ENCODE results near the gene KRT5.

Gene KRT5

GRCh38 chr12:52531566-52532300 lies 11.5 kb upstream of the KRT5 start:
- Histone ChIP-seq H3K9me3 (no peaks in the 10 kb centered on the region), H3K27me3 (peaks cover 4% of the 10 kb centered on the region), H3K36me3 (no peaks in the 10 kb centered on the region), H3K27ac (no peak overlapping the region), H3K4me1 (ENCODE audit: control insufficient read depth in 1 of 2, insufficient read depth in 1 of 2, low read depth in 1 of 2, low read length in 1 of 2) (no peaks in the 10 kb centered on the region), H3K4me3 (ENCODE audit: low read depth in 1 of 2, low read length in 1 of 2) (no peak overlapping the region)
- TF ChIP-seq CTCF (IDR thresholded peaks at IDR 0.05): no peak

GRCh38 chr12:52530905-52531304 lies 10.7 kb upstream of the KRT5 start:
- Histone ChIP-seq H3K9me3 (no peaks in the 10 kb centered on the region), H3K4me3 (ENCODE audit: low read depth in 1 of 2, low read length in 1 of 2) (no peak overlapping the region), H3K27ac (no peak overlapping the region), H3K4me1 (ENCODE audit: control insufficient read depth in 1 of 2, insufficient read depth in 1 of 2, low read depth in 1 of 2, low read length in 1 of 2) (no peaks in the 10 kb centered on the region), H3K36me3 (no peaks in the 10 kb centered on the region), H3K27me3 (peaks cover 4% of the 10 kb centered on the region)
- no peak for TF ChIP-seq CTCF (IDR thresholded peaks at IDR 0.05)

GRCh38 chr12:52530366-52530765 lies 10.2 kb upstream of the KRT5 start:
- H3K27ac ChIP-seq: no peak overlapping the region
- no peaks in the 10 kb centered on the region for H3K9me3 ChIP-seq
- TF ChIP-seq CTCF (IDR thresholded peaks at IDR 0.05): no peak
- peaks cover 4% of the 10 kb centered on the region for H3K27me3 ChIP-seq
- no peaks in the 10 kb centered on the region for H3K4me1 ChIP-seq (ENCODE audit: control insufficient read depth in 1 of 2, insufficient read depth in 1 of 2, low read depth in 1 of 2, low read length in 1 of 2)
- no peak overlapping the region for H3K4me3 ChIP-seq (ENCODE audit: low read depth in 1 of 2, low read length in 1 of 2)
- no peaks in the 10 kb centered on the region for H3K36me3 ChIP-seq

- Histone ChIP-seq H3K4me3 (ENCODE audit: low read depth in 1 of 2, low read length in 1 of 2) (no peak overlapping the region), H3K4me1 (ENCODE audit: control insufficient read depth in 1 of 2, insufficient read depth in 1 of 2, low read depth in 1 of 2, low read length in 1 of 2) (no peaks in the 10 kb centered on the region), H3K9me3 (no peaks in the 10 kb centered on the region), H3K27me3 (peaks cover 4% of the 10 kb centered on the region), H3K27ac (no peak overlapping the region), H3K36me3 (no peaks in the 10 kb centered on the region)
- TF ChIP-seq CTCF (IDR thresholded peaks at IDR 0.05): no peak
These were observed 9.7 kb upstream of the KRT5 start for GRCh38 chr12:52529846-52530245.

GRCh38 chr12:52529417-52529816 lies 9.2 kb upstream of the KRT5 start:
- Histone ChIP-seq H3K4me1 (ENCODE audit: control insufficient read depth in 1 of 2, insufficient read depth in 1 of 2, low read depth in 1 of 2, low read length in 1 of 2) (no peaks in the 10 kb centered on the region), H3K36me3 (no peaks in the 10 kb centered on the region), H3K27me3 (peaks cover 4% of the 10 kb centered on the region), H3K27ac (no peak overlapping the region), H3K4me3 (ENCODE audit: low read depth in 1 of 2, low read length in 1 of 2) (no peak overlapping the region), H3K9me3 (no peaks in the 10 kb centered on the region)
- no peak for TF ChIP-seq CTCF (IDR thresholded peaks at IDR 0.05)

All from neutrophil (primary cell).